ENCODE measurements around the gene TPTE. TPM values are rescaled to one million over a fixed set of nuclear protein-coding genes. Genes with fewer than 3 reads are reported as not detected.
"Not testable (repeated sequence)": the region's sequence is repeated elsewhere in the genome, so short reads cannot be mapped to it uniquely, and the experiment has no call there.

TPTE gene
- under 1 TPM in 1 of 3 donors, not detected in 2; 0.04 TPM for polyA plus RNA-seq (ENCODE audit: insufficient read length in 3 of 3)
- long read RNA-seq, donor 1 = 0 reads
- long read RNA-seq, donor 2 = 0 reads
- long read RNA-seq, donor 3 = 0 reads
- long read RNA-seq, donor 4 = 0 reads
- long read RNA-seq, donor 5 = 0 reads
- long read RNA-seq, donor 6 = 0 reads
- long read RNA-seq, donor 7 = 0 reads
- long read RNA-seq, donor 8 = 0 reads
- long read RNA-seq, donor 9 = 0 reads
- long read RNA-seq, donor 10 = 0 reads
- long read RNA-seq, donor 11 = 0 reads
- long read RNA-seq, donor 12 = 0 reads
- long read RNA-seq, donor 13 = 0 reads
- long read RNA-seq, donor 14 = 0 reads
- long read RNA-seq, donor 15 = 0 reads
- long read RNA-seq, donor 16 = 0 reads

- DNase-seq (ENCODE audit: extremely low read depth in 1 of 11, low read depth in 9 of 11, low spot score in 4 of 11) = no peak
Observed at GRCh38 chr21:10521091-10521598, at the start of gene TPTE. Gene TPTE (plus strand): TSS chr21:10521583. CDS start chr21:10538724, 17,141 bp downstream.

GRCh38 chr21:10471999-10472398 lies 49.4 kb upstream of the TPTE start:
- DNase-seq (ENCODE audit: extremely low read depth in 1 of 11, low read depth in 9 of 11, low spot score in 4 of 11) = not testable (repeated sequence)

GRCh38 chr21:10477794-10478193 lies 43.6 kb upstream of the TPTE start:
- not testable (repeated sequence) for DNase-seq (ENCODE audit: extremely low read depth in 1 of 11, low read depth in 9 of 11, low spot score in 4 of 11)

GRCh38 chr21:10479875-10480274 lies 41.5 kb upstream of the TPTE start:
- DNase-seq (ENCODE audit: extremely low read depth in 1 of 11, low read depth in 9 of 11, low spot score in 4 of 11) = not testable (repeated sequence)

- not testable (repeated sequence) for DNase-seq (ENCODE audit: extremely low read depth in 1 of 11, low read depth in 9 of 11, low spot score in 4 of 11)
Observed at GRCh38 chr21:10484864-10485263, 36.5 kb upstream of the TPTE start.

GRCh38 chr21:10490453-10490852 lies 30.9 kb upstream of the TPTE start:
- not testable (repeated sequence) for DNase-seq (ENCODE audit: extremely low read depth in 1 of 11, low read depth in 9 of 11, low spot score in 4 of 11)

GRCh38 chr21:10511116-10511515 lies 10.3 kb upstream of the TPTE start:
- DNase-seq (ENCODE audit: extremely low read depth in 1 of 11, low read depth in 9 of 11, low spot score in 4 of 11) = no peak

- DNase-seq (ENCODE audit: extremely low read depth in 1 of 11, low read depth in 9 of 11, low spot score in 4 of 11) = not testable (repeated sequence)
Observed at GRCh38 chr21:10516889-10517288, 4.5 kb upstream of the TPTE start.

GRCh38 chr21:10517904-10518303 lies 3.5 kb upstream of the TPTE start:
- not testable (repeated sequence) for DNase-seq (ENCODE audit: extremely low read depth in 1 of 11, low read depth in 9 of 11, low spot score in 4 of 11)

- DNase-seq (ENCODE audit: extremely low read depth in 1 of 11, low read depth in 9 of 11, low spot score in 4 of 11) = not testable (repeated sequence)
Observed at GRCh38 chr21:10521835-10522500, 585 bp downstream of the TPTE start.

- DNase-seq (ENCODE audit: extremely low read depth in 1 of 11, low read depth in 9 of 11, low spot score in 4 of 11) = no peak
Observed at GRCh38 chr21:10539956-10540355, 18.6 kb downstream of the TPTE start.

- DNase-seq (ENCODE audit: extremely low read depth in 1 of 11, low read depth in 9 of 11, low spot score in 4 of 11) = not testable (repeated sequence)
Observed at GRCh38 chr21:10544376-10544775, 23.0 kb downstream of the TPTE start.

- not testable (repeated sequence) for DNase-seq (ENCODE audit: extremely low read depth in 1 of 11, low read depth in 9 of 11, low spot score in 4 of 11)
Observed at GRCh38 chr21:10547868-10548267, 26.5 kb downstream of the TPTE start.

GRCh38 chr21:10548331-10548954 lies 27.1 kb downstream of the TPTE start:
- not testable (repeated sequence) for DNase-seq (ENCODE audit: extremely low read depth in 1 of 11, low read depth in 9 of 11, low spot score in 4 of 11)

GRCh38 chr21:10570803-10571202 lies 49.4 kb downstream of the TPTE start:
- DNase-seq (ENCODE audit: extremely low read depth in 1 of 11, low read depth in 9 of 11, low spot score in 4 of 11) = not testable (repeated sequence)

- not testable (repeated sequence) for DNase-seq (ENCODE audit: extremely low read depth in 1 of 11, low read depth in 9 of 11, low spot score in 4 of 11)
Observed at GRCh38 chr21:10574531-10575310, 53.3 kb downstream of the TPTE start.

- DNase-seq (ENCODE audit: extremely low read depth in 1 of 11, low read depth in 9 of 11, low spot score in 4 of 11) = no peak
Observed at GRCh38 chr21:10575311-10575667, 53.9 kb downstream of the TPTE start.

- DNase-seq (ENCODE audit: extremely low read depth in 1 of 11, low read depth in 9 of 11, low spot score in 4 of 11) = not testable (repeated sequence)
Observed at GRCh38 chr21:10578910-10579309, 57.5 kb downstream of the TPTE start.

- not testable (repeated sequence) for DNase-seq (ENCODE audit: extremely low read depth in 1 of 11, low read depth in 9 of 11, low spot score in 4 of 11)
Observed at GRCh38 chr21:10589115-10589514, 67.7 kb downstream of the TPTE start.
